KMS-11 (cell line): ENCODE data around the gene PCK2.
A peak's percentile ranks its signal among the peaks of the same experiment; 100 is the strongest.

Source experiments
- H2AFZ ChIP-seq: fragments of 200-600 bp; sonication (generic); 2 replicates; pipeline ENCODE4 v1.6.1; 2016; ENCODE audit warnings: antibody characterized with exemption, mixed run types, low read depth
- H3K27ac ChIP-seq: fragments of 200-600 bp; sonication (generic); 2 replicates; pipeline ENCODE4 v1.6.1; 2016; ENCODE audit warnings: mild to moderate bottlenecking, mixed run types
- H3K27me3 ChIP-seq: fragments of 200-600 bp; sonication (generic); 2 replicates; pipeline ENCODE4 v1.6.1; 2017; ENCODE audit warnings: mild to moderate bottlenecking, low read depth, mixed run types, moderate library complexity; ENCODE audit not compliant: insufficient read depth
- H3K36me3 ChIP-seq: fragments of 200-600 bp; sonication (generic); 2 replicates; pipeline ENCODE4 v1.6.1; 2017; ENCODE audit warnings: mild to moderate bottlenecking, mixed run types; ENCODE audit not compliant: insufficient read depth
- H3K4me1 ChIP-seq: fragments of 200-600 bp; sonication (generic); 2 replicates; pipeline ENCODE4 v1.6.1; 2016; ENCODE audit warnings: mild to moderate bottlenecking, low read depth, mixed run types; ENCODE audit not compliant: poor library complexity, severe bottlenecking
- H3K4me2 ChIP-seq: fragments of 200-600 bp; sonication (generic); 2 replicates; pipeline ENCODE4 v1.7.0; 2016; ENCODE audit warnings: mild to moderate bottlenecking, mixed run types
- H3K4me3 ChIP-seq: fragments of 200-600 bp; sonication (generic); IDR thresholded peaks from 2 replicates; pipeline ENCODE4 v1.6.1; 2017; ENCODE audit warnings: low read depth, low read length, mixed read lengths; ENCODE audit not compliant: insufficient read depth
- H3K79me2 ChIP-seq: fragments of 200-600 bp; sonication (generic); 2 replicates; pipeline ENCODE4 v1.6.1; 2016; ENCODE audit warnings: low read depth, mixed run types; ENCODE audit not compliant: insufficient read depth
- H3K9ac ChIP-seq: fragments of 200-600 bp; sonication (generic); 2 replicates; pipeline ENCODE4 v1.6.1; 2016; ENCODE audit warnings: mild to moderate bottlenecking, mixed run types
- H4K20me1 ChIP-seq: fragments of 200-600 bp; sonication (generic); 2 replicates; pipeline ENCODE4 v1.6.1; 2016; ENCODE audit warnings: mild to moderate bottlenecking, mixed run types; ENCODE audit not compliant: insufficient read depth
- CTCF ChIP-seq: fragments of 200-600 bp; sonication (generic); conservative IDR thresholded peaks from 2 replicates; pipeline ENCODE4 v1.6.1; 2017; ENCODE audit warnings: low read depth, mild to moderate bottlenecking, antibody characterized with exemption, low read length, moderate library complexity, mixed read lengths

PCK2 gene

GRCh38 chr14:24106672-24107271, 12.7 kb downstream of the PCK2 start:
- Histone ChIP-seq H4K20me1 (no peaks in the 10 kb centered on the region), H2AFZ (no peak overlapping the region), H3K27ac (no peak overlapping the region), H3K79me2 (no peaks in the 10 kb centered on the region), H3K4me2 (no peak overlapping the region), H3K9ac (no peak overlapping the region), H3K36me3 (no peaks in the 10 kb centered on the region), H3K4me3 (no peak overlapping the region), H3K27me3 (no peaks in the 10 kb centered on the region), H3K4me1 (peaks cover 30% of the 10 kb centered on the region)
- TF ChIP-seq CTCF = no peak

GRCh38 chr14:24108336-24108874, 14.3 kb downstream of the PCK2 start:
- H3K4me1 ChIP-seq = peaks cover 30% of the 10 kb centered on the region
- H3K4me2 ChIP-seq = peak overlapping the region; percentile 50; the same call in 1 of the 2 replicates
- no peaks in the 10 kb centered on the region for H3K36me3 ChIP-seq
- no peak for TF ChIP-seq CTCF
- H3K9ac ChIP-seq = no peak overlapping the region
- peak overlapping the region; percentile 13; the same call in 1 of the 2 replicates for H3K27ac ChIP-seq
- H4K20me1 ChIP-seq = no peaks in the 10 kb centered on the region
- no peak overlapping the region for H3K4me3 ChIP-seq
- no peak overlapping the region for H2AFZ ChIP-seq
- H3K27me3 ChIP-seq = no peaks in the 10 kb centered on the region
- no peaks in the 10 kb centered on the region for H3K79me2 ChIP-seq

GRCh38 chr14:24110060-24110459, 15.9 kb downstream of the PCK2 start:
- H3K4me2 ChIP-seq = peak overlapping the region; percentile 46

DNA sequence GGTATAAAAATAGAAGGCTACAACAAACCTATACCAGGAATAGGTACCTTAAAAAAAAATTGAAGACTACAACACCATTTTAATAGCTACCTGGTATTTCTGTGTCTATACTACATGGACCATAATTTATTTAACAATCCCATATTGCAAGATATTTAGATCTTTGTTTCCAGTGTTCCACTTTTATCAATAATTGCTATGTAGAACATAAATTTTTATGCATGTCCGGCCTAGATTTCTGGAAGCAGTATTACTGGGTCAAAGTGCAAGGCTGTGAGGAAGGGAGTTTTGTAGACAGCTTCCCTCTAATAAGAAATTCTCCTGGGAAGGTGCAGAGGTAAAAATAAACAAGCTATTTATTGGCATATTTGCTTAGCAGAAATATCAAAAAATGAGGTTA, 16.4 kb downstream of the PCK2 start:
- Histone ChIP-seq H3K4me2 (peak overlapping the region; percentile 46; the same call in 1 of the 2 replicates), H3K27me3 (no peaks in the 10 kb centered on the region), H2AFZ (no peak overlapping the region), H4K20me1 (no peaks in the 10 kb centered on the region), H3K9ac (no peak overlapping the region), H3K27ac (no peak overlapping the region; the same call in 1 of the 2 replicates), H3K36me3 (no peaks in the 10 kb centered on the region), H3K4me1 (peaks cover 30% of the 10 kb centered on the region), H3K79me2 (no peaks in the 10 kb centered on the region), H3K4me3 (no peak overlapping the region)
- TF ChIP-seq CTCF = no peak

More at GRCh38 chr14:24110060-24110459, 15.9 kb downstream of the PCK2 start:
- H3K79me2 ChIP-seq = no peaks in the 10 kb centered on the region
- peak overlapping the region; percentile 48; the same call in 1 of the 2 replicates for H3K27ac ChIP-seq
- no peak for TF ChIP-seq CTCF
- peaks cover 30% of the 10 kb centered on the region for H3K4me1 ChIP-seq
- no peaks in the 10 kb centered on the region for H4K20me1 ChIP-seq
- H3K27me3 ChIP-seq = no peaks in the 10 kb centered on the region
- H2AFZ ChIP-seq = no peak overlapping the region
- H3K36me3 ChIP-seq = no peaks in the 10 kb centered on the region
- H3K4me3 ChIP-seq = no peak overlapping the region
- no peak overlapping the region for H3K9ac ChIP-seq
